Effector CD4-positive, alpha-beta T cell (primary cell): ENCODE results near the gene CCNT2.
A peak's percentile ranks its signal among the peaks of the same experiment; 100 is the strongest.
"Not testable (repeated sequence)": the region's sequence is repeated elsewhere in the genome, so short reads cannot be mapped to it uniquely, and the experiment has no call there.

Experiments
- DNase-seq: peaks from one replicate; pipeline ENCODE4 v3.0.0-alpha.2; 2020

The CCNT2 gene

DNA sequence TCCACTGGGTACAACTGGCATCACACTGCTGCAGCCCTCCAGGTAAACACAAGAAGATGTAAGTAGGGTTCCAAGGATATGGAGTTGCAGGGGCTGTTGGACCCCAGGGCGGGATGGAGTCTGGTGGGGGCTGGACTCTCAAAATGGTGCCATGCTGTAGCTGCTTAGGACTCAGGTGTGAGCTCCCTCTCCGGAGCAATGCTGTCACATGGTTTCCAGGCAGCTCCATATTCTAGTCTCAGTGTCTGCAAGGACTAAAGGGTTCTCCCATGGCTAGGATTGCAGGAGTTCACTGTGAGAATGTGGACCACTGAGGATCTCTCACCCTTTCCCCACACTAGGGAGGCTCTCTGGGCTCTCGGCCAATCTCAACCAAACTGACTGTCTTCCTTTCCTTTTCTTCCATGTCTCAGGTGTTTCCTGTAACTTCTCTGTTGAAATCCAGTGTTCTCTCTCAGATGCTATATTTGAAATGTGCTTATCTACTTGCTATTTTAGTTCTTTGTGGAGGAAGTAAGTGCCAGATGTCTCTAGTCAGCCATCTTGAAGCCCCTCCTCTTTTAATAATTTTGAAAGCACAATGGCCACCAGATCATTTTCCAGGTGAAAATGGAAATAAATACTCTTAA, 57.6 kb downstream of the CCNT2 start:
- no peak for DNase-seq

DNA sequence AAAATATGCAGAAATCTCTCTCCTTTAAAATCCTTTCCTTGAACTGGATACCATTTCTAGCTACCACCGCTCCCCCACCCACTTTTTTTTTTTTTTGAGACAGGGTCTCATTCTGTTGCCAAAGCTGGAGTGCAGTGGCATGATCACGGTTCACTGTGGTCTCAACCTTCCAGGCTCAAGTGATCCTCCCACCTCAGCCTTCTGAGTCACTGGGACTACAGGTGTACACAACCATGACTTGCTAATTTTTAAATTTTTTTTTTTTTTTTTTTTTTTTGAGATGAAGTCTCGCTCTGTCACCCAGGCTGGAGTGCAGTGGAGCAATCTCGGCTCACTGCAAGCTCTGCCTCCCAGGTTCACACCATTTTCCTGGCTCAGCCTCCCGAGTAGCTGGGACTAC, 58.5 kb downstream of the CCNT2 start:
- DNase-seq, result not testable (repeated sequence)

DNA sequence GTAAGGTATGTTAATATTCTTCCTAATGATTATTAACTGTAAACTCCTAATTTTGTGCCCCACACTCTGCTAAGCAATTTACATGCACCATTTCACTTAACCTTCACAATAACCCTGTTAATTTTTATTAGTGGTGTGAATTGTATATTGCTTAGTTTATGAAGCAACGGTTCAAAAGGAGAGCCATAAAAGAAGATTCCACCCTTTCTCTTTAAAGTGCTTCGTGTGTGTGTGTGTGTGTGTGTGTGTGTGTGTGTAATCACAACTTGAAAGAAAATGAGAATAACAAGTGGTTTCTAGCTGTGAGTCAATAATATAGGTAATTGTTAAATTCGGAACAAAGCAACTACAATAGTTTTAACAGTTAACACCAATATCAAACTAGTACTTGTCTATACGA, 60.6 kb downstream of the CCNT2 start:
- no peak for DNase-seq

DNA sequence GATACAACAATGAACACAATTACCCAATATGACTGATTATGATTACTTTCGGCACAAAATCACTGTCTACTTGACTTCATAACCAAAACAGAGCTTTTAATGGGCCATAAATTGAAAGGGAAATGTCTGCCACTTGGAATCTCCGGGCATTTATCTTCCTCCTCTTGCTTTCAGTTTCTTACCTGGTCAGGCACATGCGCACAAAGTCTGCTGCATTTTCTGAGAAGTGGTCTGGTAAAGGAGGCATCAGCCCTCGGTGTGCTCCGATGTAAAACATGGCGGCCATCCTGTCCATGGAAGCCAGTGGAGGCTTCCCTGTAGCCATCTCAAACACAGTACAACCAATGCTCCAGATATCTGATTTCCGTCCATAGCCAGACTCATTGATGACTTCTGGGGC, 62.0 kb downstream of the CCNT2 start:
- DNase-seq, result no peak

DNA sequence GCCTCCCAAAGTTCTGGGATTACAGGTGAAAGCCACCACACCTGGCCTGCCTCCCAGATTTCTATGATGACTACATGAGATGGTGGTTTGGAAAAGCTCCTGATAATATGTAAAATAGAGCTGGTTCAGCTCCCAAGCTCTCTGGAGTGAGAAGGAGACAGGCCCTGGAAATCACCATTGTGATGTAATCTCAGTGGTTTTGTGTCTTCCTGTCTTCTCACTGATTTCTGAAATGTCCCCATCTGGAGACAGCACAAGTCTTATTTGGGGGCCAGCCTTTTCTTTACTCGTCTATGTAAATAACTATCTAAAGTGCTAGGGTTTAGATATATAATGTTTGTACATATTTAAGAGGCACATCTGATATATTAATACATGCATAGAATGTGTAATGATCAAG, 64.0 kb downstream of the CCNT2 start:
- no peak for DNase-seq

DNA sequence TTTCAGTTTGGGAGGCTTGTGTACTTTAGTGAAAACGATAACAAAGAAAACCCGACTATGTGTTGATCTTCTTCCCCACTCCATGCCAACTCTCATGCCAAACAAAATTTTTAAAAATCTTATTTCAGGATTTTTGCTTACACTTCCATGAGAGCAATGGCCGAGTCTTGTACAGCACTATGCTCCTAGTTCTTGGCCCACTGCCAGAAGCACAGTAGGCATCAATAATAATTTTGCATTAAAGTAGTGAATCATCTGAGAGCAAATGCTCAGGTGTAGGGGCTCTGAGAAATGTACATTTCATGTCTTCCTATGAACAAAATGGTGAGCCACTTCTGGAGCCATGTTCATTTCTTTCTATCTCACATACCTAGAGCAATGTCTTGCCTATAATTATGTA, 66.4 kb downstream of the CCNT2 start:
- DNase-seq, result no peak

DNA sequence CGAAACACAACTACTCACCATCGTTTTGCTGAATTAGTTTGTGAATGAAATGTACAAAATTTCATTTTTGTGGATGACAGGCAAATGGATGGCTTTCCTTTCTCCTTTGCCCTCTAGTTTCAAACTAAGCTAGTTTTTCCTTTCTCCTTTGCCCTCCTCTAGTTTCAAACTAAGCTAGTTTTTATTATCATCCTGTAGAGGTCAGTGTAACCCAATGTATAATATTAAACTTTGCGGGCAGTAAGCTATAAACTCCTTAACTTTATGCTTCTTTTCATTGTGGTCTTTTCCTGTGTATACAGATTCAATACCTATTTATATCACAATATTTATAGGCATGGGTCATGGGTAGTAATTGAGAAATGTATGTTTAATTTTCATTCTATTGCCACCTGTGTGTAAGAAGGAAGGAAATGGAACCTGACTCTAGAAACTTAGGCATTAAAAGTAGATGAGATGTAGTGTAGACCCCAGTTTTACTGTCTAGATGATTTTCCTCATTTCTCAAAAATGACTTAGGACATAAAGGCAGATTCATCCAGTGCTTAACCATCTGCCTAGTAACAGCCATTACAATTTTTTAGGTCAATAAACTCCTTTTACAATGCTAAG, 70.5 kb downstream of the CCNT2 start:
- DNase-seq, result no peak

DNA sequence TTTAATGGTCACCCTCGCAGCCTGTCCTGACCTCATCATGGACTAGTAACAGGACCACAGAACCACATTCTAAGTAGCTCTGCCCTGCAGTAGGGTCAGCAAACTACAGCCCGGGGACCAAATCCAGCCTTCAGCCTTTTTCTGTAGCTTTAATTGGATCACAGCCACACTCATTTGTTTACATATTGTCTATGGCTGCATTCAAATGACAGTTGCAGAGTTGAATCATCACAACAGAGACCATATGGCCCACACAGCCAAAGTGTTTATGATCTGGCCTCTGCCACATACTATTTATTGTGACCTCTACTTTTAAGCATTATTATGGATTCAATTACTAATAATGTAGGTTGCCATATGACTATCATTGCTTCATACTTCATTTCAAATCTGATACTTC, 80.9 kb downstream of the CCNT2 start:
- DNase-seq, result no peak

DNA sequence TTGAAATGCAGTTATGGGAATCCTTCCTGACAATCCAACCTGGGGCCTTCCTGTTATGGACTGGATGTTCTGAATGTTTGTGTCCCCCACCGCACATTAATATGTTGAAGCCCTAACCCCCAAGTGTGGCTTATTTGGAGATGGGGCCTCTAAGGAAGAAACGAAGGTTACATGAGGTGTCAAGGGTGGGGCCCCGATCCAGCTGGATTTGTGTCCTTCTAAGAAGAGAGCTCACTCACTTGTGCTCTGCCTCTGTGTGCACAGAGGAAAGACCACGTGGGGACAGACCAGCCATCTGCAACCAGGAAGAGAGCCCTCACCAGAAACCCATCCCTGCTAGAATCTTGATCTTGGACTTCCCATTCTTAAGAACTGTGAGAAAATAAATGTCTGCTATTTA, 84.2 kb downstream of the CCNT2 start:
- no peak for DNase-seq

DNA sequence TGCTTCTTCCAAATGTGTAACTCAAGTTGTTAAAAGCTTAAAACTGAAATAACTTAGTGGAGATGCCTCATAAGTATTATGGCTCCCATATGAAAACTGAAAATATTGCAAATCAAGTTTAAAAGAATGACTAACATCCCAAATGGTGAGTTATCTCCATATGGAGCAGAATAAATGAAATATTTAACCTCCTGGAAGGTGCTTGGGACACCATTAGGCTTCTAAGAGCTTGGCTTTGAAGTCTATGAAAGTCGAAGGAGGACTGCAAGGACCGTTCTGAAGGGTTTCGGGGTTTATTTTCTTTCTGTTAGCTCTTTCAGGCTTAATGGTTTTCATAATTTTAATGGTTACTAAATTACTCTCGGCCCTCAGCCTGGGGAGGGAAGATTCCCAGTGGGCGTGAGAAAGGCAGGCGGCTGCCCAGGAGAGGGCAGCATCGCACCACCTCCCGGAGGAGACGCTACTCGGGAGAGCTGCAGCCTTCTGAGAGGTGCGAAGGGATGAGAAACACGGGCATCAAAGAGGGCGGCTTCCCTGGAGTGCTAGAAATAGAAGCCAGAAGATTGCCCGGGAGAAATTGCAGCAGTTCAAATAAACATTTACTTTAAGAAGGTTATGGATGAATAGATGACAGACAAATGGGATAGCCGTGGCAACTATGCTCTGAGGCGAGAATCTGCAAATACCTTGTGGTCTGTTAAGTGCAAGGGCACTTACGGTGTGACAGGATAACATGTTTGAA, 85.6 kb downstream of the CCNT2 start:
- DNase-seq, result peak; percentile 60

DNA sequence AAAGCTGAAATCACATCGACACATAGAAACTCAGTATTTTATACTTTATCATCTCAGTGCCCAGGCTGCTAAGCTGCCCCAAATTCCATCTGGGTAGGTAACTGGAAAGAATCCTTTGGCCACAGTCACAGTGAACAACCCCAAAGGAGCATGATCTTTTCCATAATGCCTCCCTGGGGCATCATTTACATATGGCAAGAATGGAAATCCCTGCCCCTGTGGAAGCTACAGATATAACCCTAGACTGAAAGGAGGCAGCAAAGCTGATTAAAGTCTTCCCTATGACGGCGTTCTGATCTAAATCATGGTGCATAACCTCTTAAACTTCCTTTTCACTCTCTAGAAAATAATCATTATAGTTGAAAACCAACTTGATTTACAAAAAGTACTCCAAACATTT, 87.1 kb downstream of the CCNT2 start:
- no peak for DNase-seq
